Muscle layer of colon (tissue), 2 donors: ENCODE data around the gene TMEM232.

Source experiments
- H3K27ac ChIP-seq: one replicate; pipeline ENCODE4 v1.7.0; 2013; ENCODE audit warnings: low read depth, mild to moderate bottlenecking, low read length, moderate library complexity
- H3K27me3 ChIP-seq, 2 donors: one replicate each; pipeline ENCODE4 v1.7.0; 2013; ENCODE audit warnings: low read length in 2 of 2, mild to moderate bottlenecking in 2 of 2; ENCODE audit not compliant: insufficient read depth in 2 of 2, control insufficient read depth in 1 of 2
- H3K36me3 ChIP-seq: one replicate; pipeline ENCODE4 v1.7.0; 2013; ENCODE audit warnings: mild to moderate bottlenecking, low read length; ENCODE audit not compliant: insufficient read depth
- H3K4me1 ChIP-seq: one replicate; pipeline ENCODE4 v1.7.0; 2013; ENCODE audit warnings: mild to moderate bottlenecking, low read length; ENCODE audit not compliant: insufficient read depth
- H3K4me3 ChIP-seq, 2 donors: one replicate each; pipeline ENCODE4 v1.7.0; 2013; ENCODE audit warnings: low read length in 2 of 2, low read depth in 1 of 2, mild to moderate bottlenecking in 1 of 2, moderate library complexity in 1 of 2
- H3K9ac ChIP-seq: one replicate; pipeline ENCODE4 v1.7.0; 2013; ENCODE audit warnings: low read length
- H3K9me3 ChIP-seq: one replicate; pipeline ENCODE4 v1.7.0; 2013; ENCODE audit warnings: mild to moderate bottlenecking, low read length
- donor health status: abdominal sarcoma.
- donor health status: Adenocarcinoma of cecum.

The TMEM232 gene

GRCh38 chr5:110616009-110616408, 110.5 kb downstream of the TMEM232 start:
- Histone ChIP-seq H3K4me1 (no peaks in the 10 kb centered on the region), H3K4me3 (no peak overlapping the region), H3K9ac (no peak overlapping the region), H3K36me3 (no peaks in the 10 kb centered on the region), H3K9me3 (no peaks in the 10 kb centered on the region), H3K27ac (no peak overlapping the region), H3K27me3 (no peaks in the 10 kb centered on the region)

DNA sequence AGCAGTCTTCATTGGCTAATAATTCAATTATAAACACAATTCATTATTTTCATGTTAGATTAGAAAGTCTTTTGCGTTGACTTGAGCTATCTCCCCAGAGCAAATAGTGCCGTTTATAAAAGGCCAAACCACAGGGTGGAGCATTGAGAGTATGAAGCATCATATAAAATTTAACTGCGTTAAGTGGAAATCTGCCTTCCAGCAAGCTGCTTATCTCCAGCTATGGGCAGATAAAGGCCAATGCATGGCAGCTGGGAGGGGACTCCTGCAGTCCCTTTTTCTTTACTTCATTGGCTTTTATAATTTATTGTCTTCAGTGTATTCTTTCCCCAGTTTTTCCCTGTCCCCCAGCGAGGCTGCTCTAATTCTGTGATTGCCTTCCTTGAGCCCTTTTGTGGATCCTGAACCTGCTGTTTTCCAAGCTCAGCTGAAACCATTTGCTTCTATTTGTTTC, 113.7 kb downstream of the TMEM232 start:
- Histone ChIP-seq H3K36me3 (no peaks in the 10 kb centered on the region), H3K9me3 (no peaks in the 10 kb centered on the region), H3K4me1 (no peaks in the 10 kb centered on the region), H3K9ac (no peak overlapping the region), H3K27me3 (no peaks in the 10 kb centered on the region), H3K27ac (no peak overlapping the region), H3K4me3 (no peak overlapping the region)

DNA sequence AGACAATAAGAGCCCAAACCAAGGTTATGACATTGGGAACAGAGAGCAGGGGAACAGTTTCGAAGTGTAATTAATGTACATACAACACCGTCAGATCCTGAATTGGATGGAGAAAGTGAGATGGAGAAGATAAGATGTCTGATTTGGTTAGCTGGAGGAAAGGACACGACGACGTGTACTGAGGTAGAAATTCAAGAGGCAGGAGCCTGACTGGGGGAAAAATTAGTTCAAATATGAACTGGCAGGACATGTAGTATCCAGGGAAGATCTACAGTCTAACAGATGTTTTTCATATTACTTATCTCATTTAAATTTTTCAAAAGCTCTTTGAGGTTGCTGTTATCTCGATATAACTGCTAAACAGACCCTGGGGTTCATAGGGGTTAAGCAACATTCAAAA, 114.7 kb downstream of the TMEM232 start:
- no peaks in the 10 kb centered on the region for H3K4me1 ChIP-seq
- no peaks in the 10 kb centered on the region for H3K9me3 ChIP-seq
- no peaks in the 10 kb centered on the region for H3K27me3 ChIP-seq
- H3K9ac ChIP-seq: no peak overlapping the region
- H3K27ac ChIP-seq: no peak overlapping the region
- no peaks in the 10 kb centered on the region for H3K36me3 ChIP-seq
- no peak overlapping the region for H3K4me3 ChIP-seq

DNA sequence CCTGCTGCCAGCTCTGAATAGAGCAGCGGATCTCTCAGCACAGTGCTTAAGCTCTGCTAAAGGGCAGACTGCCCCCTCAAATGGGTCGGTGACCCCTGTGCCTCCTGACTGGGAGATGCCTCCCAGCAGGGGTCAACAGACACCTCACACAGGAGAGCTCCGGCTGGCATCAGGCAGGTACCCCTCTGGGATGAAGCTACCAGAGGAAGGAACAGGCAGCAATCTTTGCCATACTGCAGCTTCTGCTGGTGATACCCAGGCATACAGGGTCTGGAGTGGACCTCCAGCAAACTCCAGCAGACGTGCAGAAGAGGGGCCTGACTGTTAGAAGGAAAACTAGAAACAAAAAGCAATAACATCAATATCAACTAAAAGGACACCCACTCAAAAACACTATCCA, 131.6 kb downstream of the TMEM232 start:
- no peaks in the 10 kb centered on the region for H3K36me3 ChIP-seq
- H3K9me3 ChIP-seq: no peaks in the 10 kb centered on the region
- H3K4me1 ChIP-seq: no peaks in the 10 kb centered on the region
- H3K27ac ChIP-seq: no peak overlapping the region
- H3K4me3 ChIP-seq: no peak overlapping the region
- no peak overlapping the region for H3K9ac ChIP-seq
- no peaks in the 10 kb centered on the region for H3K27me3 ChIP-seq

DNA sequence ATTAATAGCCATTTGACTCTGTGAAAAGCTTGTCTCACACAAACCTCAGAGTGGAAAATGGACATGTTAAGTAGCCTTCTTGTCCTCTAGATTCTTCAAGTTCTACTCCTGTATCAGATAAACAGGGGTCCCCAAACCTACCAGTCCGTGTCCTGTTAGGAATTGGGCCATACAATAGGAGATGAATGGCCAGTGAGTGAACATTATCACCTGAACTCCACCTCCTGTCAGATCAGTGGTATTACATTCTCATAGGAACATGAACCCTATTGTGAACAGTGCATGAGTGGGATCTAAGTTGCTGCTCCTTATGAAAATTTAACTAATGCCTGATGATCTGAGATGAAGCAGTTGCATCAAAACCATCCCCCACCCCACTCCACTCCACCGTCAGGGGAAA, 136.3 kb downstream of the TMEM232 start:
- no peaks in the 10 kb centered on the region for H3K4me1 ChIP-seq
- no peak overlapping the region for H3K27ac ChIP-seq
- no peaks in the 10 kb centered on the region for H3K27me3 ChIP-seq
- no peaks in the 10 kb centered on the region for H3K36me3 ChIP-seq
- no peaks in the 10 kb centered on the region for H3K9me3 ChIP-seq
- no peak overlapping the region for H3K9ac ChIP-seq
- no peak overlapping the region for H3K4me3 ChIP-seq

- Histone ChIP-seq H3K27ac (no peak overlapping the region), H3K9me3 (no peaks in the 10 kb centered on the region), H3K9ac (no peak overlapping the region), H3K4me1 (no peaks in the 10 kb centered on the region), H3K27me3 (no peaks in the 10 kb centered on the region), H3K36me3 (no peaks in the 10 kb centered on the region), H3K4me3 (no peak overlapping the region)
Observed at GRCh38 chr5:110588286-110588980, 138.0 kb downstream of the TMEM232 start.

DNA sequence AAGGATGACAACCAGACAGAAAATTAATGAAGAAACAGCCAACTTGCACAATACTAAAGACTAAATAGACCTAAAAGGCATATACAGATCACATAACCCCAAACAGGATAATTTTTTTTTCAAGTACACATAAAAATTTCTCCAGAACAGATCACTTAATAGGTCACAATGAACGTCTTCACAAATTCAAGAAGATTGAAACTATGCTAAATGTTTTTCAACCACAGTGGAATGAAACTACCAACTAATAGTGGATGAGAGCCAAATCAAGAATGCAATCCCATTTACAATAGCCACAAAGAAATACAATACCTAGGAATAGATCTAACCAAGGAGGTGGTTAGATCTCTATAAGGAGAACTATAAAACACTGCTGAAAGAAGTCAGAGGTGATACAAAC, 145.8 kb downstream of the TMEM232 start:
- Histone ChIP-seq H3K27me3 (no peaks in the 10 kb centered on the region), H3K36me3 (no peaks in the 10 kb centered on the region), H3K27ac (no peak overlapping the region), H3K9ac (no peak overlapping the region), H3K4me3 (no peak overlapping the region), H3K9me3 (no peaks in the 10 kb centered on the region), H3K4me1 (no peaks in the 10 kb centered on the region)

DNA sequence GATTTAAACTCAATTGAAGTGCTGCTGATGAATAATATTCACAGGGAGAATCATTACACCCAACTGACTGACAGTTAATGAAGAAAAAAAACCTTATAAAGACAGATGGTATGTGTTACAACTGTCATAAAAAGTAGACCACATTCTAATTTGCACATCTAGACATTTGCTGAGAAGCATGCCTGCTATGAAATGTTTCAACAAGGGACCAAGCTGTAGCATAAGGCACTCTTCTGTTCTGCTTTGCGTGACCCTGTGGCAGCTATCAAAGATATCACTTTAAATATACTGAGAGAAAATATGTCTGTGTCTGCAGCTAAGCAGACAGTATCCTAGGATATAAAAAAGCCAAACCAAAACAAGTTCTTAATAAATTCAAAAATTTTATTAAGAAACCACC, 153.7 kb downstream of the TMEM232 start:
- Histone ChIP-seq H3K9ac (no peak overlapping the region), H3K36me3 (no peaks in the 10 kb centered on the region), H3K4me3 (no peak overlapping the region), H3K4me1 (no peaks in the 10 kb centered on the region), H3K9me3 (no peaks in the 10 kb centered on the region), H3K27me3 (no peaks in the 10 kb centered on the region), H3K27ac (no peak overlapping the region)

GRCh38 chr5:110562191-110562590, 164.3 kb downstream of the TMEM232 start:
- Histone ChIP-seq H3K27ac (no peak overlapping the region), H3K9ac (no peak overlapping the region), H3K4me1 (no peaks in the 10 kb centered on the region), H3K36me3 (no peaks in the 10 kb centered on the region), H3K9me3 (no peaks in the 10 kb centered on the region), H3K4me3 (no peak overlapping the region), H3K27me3 (no peaks in the 10 kb centered on the region)

DNA sequence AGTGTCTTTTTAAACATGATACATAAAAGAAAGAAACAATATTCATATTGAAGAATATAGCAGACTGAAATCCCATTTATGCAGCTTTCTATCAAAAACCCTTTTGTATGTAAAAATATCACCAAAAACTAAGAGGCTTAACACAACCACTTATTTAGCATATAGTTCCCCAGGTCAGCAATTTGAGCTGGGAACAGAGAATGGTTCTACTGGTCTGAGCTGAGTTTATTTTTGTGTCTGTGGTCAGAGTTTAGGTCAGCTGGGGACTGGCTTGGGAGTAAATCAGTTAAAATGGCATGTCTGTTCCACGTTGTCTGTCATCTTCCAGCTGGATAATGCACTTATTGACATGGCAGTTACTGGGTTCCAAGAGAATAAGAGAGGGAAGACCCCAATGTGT, 165.0 kb downstream of the TMEM232 start:
- no peak overlapping the region for H3K4me3 ChIP-seq
- H3K9me3 ChIP-seq: no peaks in the 10 kb centered on the region
- H3K9ac ChIP-seq: no peak overlapping the region
- no peaks in the 10 kb centered on the region for H3K27me3 ChIP-seq
- H3K27ac ChIP-seq: no peak overlapping the region
- H3K4me1 ChIP-seq: no peaks in the 10 kb centered on the region
- no peaks in the 10 kb centered on the region for H3K36me3 ChIP-seq

DNA sequence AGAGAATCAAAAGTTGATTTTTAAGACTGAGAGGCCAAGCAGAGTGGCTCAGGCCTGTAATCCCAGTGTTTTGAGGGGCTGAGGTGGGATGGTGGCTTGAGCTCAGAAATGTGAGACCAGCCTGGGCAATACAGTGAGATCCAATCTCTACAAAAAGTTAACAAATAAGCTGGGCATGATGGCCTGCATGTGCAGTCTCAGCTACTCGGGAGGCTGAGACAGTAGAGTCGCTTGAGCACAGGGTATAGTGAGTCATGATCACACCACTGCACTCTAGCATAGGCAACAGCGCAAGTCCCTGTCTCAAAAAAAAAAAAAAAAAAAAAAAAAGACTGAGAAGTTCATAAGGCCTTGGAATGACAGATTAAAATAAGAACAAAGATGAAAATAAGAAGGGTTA, 177.2 kb downstream of the TMEM232 start:
- Histone ChIP-seq H3K4me3 (no peak overlapping the region), H3K27ac (no peak overlapping the region), H3K9me3 (no peaks in the 10 kb centered on the region), H3K9ac (no peak overlapping the region), H3K27me3 (no peaks in the 10 kb centered on the region), H3K4me1 (no peaks in the 10 kb centered on the region), H3K36me3 (no peaks in the 10 kb centered on the region)

- no peaks in the 10 kb centered on the region for H3K27me3 ChIP-seq
- H3K27ac ChIP-seq: no peak overlapping the region
- H3K4me3 ChIP-seq: no peak overlapping the region
- H3K9me3 ChIP-seq: no peaks in the 10 kb centered on the region
- no peaks in the 10 kb centered on the region for H3K4me1 ChIP-seq
- H3K36me3 ChIP-seq: no peaks in the 10 kb centered on the region
- H3K9ac ChIP-seq: no peak overlapping the region
Observed at GRCh38 chr5:110548171-110548570, 178.3 kb downstream of the TMEM232 start.
